Epithelial cell of prostate (primary cell): ENCODE data around the gene DIAPH2.

ENCODE experiments used
- DNase-seq: peaks from one replicate; pipeline ENCODE4 v3.0.0-alpha.2; 2011; ENCODE audit warnings: low read depth, low spot score
- H3K27ac ChIP-seq: fragments of 450-650 bp; 2 replicates; pipeline ENCODE4 v1.5.1; 2017; ENCODE audit warnings: mild to moderate bottlenecking

DIAPH2 gene

DNA sequence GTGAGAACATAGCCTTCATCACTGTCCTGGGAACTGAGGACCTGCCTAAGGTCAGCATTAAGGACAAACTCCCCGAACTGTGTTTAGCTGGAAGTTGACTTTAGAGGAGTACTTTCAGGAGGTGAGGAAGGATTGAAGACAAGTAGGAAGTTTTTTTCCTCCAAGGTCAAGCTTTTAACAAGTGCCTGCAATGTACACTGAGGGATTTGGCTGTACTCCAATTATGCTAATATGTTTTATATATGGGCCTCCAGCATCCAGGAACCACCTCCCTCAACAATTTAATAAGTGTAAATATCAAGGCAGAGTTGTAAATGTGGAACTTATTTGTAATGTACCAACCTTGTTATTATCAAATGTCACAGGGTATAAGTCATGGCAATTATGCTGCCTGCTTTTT is 925.3 kb downstream of the DIAPH2 start:
- DNase-seq: no peak
- H3K27ac ChIP-seq: no peak overlapping the region

DNA sequence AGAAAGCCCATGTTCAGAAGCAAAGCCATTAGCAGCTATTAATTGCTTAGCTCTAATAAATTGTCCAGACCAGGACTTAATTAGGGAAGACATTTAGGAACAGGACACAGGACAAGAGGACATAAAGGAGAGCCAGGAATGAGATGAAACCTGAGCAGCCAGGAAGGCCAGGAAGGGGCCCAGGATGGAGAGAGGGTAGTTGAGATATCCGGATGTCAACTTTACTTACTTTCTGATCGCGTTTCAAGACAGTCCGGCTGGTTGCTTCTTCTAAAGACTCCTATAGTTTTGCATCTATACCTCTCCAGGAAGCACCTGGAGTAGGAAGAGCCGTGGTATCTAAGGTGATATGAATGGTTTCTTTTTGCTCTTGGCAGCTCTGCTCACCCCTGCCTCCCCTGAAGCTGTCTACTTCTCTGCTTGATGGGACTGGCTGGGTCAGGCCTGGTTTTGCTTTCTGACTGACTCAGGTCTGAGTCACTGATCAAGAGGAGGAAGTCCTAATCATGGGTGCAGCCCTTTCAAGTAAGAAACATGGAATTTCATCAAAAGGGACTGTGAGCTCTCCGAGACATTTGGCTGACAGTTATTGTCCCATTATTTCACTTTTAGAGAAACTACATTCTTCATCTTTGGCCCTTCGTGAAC is 932.4 kb downstream of the DIAPH2 start:
- H3K27ac ChIP-seq: no peak overlapping the region
- peak; percentile 39 for DNase-seq

DNA sequence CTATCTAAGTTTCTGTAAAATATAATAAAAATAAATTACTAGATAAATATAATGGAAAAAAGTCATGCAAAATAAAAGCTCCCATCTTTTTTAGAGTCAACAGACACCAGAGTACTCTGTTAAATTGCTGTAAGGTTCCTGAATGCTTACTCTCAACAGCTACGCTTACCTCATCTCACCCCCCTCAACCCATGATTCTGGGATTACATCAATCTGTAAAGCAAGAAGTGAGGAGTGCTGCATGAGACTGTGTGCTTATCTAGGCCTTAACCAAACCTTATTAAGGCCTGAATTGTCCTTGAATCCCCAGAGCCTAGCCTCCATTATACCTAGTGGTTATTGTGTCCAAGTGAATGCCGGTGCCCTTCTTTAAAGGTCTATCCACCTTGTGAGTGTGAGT is 934.9 kb downstream of the DIAPH2 start:
- no peak overlapping the region for H3K27ac ChIP-seq
- no peak for DNase-seq

DNA sequence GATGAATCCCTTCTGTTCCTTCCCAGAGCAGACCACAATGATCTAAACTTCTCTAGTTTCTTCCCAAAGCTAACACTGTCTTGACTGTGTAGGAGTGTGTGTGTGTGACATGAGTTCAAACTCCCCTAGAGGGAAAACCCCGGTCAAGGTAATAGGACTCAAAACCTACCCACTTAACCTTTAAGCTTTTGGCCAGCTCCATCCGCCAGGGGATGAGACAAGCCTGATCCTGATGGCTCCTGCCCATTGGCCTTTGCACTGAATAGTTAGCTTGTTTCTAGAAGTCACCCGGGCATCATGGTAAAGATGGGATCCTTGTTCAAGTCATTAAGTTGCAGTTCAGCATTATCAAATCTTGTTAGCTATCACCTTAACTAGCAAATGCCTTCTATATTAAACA is 937.5 kb downstream of the DIAPH2 start:
- no peak for DNase-seq
- no peak overlapping the region for H3K27ac ChIP-seq

DNA sequence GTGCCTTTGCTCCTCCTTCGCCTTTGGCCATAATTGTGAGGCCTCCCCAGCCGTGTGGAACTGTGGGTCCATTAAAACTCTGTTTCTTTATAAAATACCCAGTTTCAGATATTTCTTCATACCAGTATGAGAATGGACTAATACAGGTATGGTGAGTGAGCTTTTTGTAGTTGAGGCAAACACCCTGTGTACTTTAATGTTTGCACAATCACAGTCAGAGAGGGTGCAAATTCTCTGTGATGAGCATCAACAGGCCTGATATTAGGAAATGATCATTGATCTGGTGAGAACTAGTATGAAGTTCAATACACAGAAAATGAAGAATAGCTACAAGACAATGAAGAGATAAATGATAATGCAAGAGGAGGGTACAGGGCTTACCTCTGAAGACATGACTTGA is 943.7 kb downstream of the DIAPH2 start:
- no peak overlapping the region for H3K27ac ChIP-seq
- no peak for DNase-seq

DNA sequence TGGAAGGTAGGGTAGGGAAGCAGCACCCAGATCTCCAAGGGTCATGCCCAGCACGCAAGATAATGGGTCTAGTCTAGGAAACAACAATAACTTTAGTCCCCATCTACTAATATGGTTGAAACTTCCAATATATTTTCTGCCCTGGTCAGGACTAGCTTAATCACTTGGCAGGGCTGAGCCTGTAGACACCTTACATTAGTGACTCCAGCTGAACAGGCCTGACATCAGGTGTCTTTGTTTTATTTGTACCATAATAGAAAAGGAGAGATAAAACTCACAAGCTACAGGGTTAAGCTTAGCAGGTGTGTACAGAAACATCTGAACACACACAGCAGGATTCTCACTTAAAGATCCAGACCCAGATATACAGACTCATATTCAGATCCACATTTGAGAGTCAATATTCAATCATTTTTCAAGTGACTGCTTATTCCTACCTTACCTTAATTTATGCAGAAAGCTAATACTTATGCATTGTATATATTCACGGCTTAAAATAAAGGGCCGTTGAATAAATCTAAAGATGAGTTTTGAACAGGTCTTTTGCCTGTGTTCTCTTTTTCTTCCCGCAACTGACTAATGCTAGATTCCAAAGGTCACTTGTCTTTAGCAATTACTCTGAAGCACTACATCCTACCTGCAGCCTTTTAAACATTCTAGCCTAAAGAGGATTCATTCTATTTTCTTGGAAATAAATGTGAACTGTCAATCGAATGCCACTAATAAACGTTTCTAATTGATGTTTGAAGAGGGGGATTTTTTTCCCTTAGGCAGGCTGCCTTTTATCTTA is 944.4 kb downstream of the DIAPH2 start:
- DNase-seq: no peak
- no peak overlapping the region for H3K27ac ChIP-seq

DNA sequence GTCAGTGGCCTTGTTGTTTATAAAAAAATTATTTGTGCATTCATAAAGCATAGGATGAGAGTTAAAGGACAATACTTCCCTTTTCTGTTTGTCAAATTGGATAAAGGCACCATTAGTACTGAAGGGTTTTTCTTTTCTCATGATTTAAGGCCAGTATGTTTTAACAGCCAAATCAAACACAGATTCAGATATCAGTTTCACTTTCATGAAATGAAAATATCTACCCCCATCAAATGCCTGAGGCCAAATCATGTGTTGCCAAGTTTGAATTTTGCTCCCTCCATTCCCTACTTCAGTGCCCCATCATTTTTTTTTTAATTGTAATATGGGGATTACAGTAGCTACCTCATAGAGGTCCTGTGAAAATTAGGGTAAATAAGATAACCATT is 944.9 kb downstream of the DIAPH2 start:
- DNase-seq: no peak
- H3K27ac ChIP-seq: no peak overlapping the region

DNA sequence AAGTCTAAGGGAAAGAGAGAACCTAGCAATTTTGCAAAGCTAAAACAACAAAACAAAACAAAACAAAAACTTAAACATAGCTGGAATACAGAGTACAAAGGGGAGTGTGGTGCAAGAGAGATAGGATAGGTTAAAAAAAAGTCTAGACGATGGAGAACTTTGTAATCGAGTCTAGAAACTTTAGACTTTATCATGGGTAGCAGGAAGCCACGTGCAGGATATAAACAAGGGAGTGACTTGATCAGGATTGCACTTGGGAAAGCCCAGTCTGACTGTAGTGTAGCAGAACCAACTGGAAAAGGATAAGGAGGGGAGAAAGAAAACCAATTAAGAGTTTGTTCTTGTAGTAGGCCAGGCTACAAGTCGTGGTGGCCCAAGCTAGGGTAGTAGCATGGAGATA is 949.2 kb downstream of the DIAPH2 start:
- DNase-seq: no peak
- no peak overlapping the region for H3K27ac ChIP-seq

DNA sequence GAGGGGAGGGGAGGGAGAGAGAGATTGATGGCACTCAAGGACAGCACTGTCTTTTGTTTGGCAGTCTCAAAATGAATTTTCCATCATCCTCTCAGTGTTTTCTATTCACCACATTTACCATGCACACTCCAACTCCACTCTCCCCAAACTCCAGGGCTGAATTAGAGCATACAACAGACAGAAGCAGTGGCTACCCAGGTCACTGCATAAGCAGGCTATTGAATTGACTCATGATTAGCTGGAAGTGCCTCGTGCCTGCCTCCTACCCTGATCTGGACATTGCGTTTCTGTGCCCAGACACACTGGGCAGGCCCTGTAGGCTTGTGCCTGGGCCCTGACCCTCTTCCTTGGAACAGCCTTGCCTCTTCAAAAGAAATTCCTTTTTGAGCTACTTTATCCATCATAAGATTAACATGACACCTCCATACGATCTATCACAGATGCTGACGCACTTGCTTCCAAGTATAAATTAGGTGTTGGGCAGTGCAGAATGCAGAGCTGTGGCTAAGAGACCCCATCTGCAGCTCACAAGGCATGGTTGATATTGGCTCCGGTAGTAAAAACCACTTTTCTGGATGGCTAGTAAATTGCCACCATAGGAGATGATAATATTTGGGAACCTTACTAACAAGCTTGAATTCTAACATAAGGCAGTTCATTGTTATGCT is 952.0 kb downstream of the DIAPH2 start:
- no peak overlapping the region for H3K27ac ChIP-seq
- DNase-seq: no peak

DNA sequence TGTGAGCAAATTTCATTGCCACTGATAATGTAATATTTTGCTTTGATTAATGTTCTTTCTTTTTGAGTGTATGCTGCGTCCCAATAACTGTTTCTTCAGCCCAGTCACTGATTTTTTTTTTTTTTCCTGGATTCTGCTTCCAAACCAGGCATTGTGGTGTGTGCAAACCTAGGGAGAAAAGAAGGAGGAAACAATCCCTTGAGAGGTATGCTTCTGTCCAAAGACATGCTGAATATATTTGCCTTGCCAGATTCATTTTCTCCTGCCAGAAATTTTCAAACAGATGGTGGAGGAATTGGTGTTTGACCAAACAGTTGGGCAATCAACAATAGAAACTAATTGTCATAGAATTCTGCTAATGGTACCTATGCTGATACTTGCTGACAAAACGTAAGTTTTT is 952.6 kb downstream of the DIAPH2 start:
- no peak for DNase-seq
- no peak overlapping the region for H3K27ac ChIP-seq

DNA sequence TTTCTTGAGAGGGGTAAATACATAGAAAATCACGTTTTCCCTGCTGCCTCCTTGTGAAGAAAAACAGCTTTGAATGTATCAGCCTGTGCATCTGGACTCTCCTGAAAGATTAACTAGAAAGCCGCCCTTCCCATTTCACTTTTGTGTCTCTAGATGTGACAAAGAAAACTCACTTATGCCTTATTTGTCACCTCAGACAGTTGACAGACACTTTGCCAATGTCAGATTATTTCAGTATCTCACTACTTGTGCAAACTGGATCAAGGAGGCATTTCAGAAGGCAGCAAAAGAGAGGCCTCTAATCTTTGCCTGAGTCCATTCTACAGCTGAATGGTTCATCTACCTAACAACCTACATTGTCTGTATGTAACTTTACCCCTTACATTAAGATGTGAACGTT is 954.0 kb downstream of the DIAPH2 start:
- no peak for DNase-seq
- no peak overlapping the region for H3K27ac ChIP-seq

DNA sequence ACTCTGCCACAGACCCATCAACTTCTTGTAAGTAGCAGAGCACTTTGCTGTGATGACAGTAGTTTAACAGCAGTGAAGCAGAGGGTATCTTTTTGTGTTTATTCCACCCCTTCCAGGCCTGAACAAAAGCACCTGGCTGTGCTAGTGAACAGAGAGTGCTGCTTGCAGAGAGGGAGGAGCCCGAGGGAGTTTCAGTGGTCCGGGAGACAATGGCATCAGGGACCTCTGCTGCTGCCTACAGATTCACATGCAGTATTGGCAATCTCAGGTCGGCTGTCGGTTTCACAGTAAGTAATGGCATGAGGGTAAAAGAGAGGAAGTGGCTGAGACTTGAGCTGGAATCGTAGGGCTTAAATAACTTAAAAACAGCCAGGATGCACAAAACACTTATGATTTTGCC is 954.9 kb downstream of the DIAPH2 start:
- no peak overlapping the region for H3K27ac ChIP-seq
- no peak for DNase-seq
